Measurements from ENCODE around the gene TCAP. TPM values are rescaled to one million over a fixed set of nuclear protein-coding genes. Genes with fewer than 3 reads are reported as not detected.
"Not testable (repeated sequence)": the region's sequence is repeated elsewhere in the genome, so short reads cannot be mapped to it uniquely, and the experiment has no call there.

TCAP gene
- total RNA-seq, 1 donor from 2014 or later, result 5.3 TPM

DNA sequence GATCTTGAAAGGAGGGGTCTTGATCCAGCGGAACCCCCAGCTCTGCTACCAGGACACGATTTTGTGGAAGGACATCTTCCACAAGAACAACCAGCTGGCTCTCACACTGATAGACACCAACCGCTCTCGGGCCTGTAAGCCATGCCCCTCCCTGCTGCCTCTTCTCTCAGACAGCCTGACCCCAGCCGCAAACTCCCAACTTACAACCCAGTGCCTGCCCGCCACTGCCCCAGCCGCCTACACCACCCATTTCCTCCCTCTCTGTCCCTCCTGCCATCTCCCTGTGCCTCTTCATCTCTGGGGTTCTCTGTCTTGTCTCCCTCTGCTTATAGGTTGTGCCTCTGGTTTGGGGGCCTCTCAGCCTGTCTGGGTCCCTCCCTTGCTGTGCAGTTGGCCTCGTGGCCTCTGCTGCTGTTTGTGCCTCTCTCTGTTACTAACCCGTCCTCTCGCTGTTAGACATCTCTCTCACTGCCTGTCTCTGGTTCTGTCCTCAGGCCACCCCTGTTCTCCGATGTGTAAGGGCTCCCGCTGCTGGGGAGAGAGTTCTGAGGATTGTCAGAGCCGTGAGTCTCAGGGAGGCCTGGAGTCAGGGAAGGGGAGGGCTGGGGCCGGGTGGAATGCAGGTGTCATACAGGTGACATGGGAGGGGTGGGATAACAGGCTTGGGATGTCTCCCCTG is 44.3 kb downstream of the TCAP start:
- no peak for TF ChIP-seq CTCF (IDR thresholded peaks at IDR 0.05)
- ATAC-seq (no peak), DNase-seq (no peak)
- H3K4me3 ChIP-seq, result no peak overlapping the region
- H3K27ac ChIP-seq, result no peak overlapping the region
- intact Hi-C loops (cut with DNase I), result no loop called here
- H3K9me3 ChIP-seq, result no peaks in the 10 kb centered on the region
- no peaks in the 10 kb centered on the region for H3K27me3 ChIP-seq
- H3K4me1 ChIP-seq, result peaks cover 14% of the 10 kb centered on the region
- H3K36me3 ChIP-seq, result peaks cover 47% of the 10 kb centered on the region

DNA sequence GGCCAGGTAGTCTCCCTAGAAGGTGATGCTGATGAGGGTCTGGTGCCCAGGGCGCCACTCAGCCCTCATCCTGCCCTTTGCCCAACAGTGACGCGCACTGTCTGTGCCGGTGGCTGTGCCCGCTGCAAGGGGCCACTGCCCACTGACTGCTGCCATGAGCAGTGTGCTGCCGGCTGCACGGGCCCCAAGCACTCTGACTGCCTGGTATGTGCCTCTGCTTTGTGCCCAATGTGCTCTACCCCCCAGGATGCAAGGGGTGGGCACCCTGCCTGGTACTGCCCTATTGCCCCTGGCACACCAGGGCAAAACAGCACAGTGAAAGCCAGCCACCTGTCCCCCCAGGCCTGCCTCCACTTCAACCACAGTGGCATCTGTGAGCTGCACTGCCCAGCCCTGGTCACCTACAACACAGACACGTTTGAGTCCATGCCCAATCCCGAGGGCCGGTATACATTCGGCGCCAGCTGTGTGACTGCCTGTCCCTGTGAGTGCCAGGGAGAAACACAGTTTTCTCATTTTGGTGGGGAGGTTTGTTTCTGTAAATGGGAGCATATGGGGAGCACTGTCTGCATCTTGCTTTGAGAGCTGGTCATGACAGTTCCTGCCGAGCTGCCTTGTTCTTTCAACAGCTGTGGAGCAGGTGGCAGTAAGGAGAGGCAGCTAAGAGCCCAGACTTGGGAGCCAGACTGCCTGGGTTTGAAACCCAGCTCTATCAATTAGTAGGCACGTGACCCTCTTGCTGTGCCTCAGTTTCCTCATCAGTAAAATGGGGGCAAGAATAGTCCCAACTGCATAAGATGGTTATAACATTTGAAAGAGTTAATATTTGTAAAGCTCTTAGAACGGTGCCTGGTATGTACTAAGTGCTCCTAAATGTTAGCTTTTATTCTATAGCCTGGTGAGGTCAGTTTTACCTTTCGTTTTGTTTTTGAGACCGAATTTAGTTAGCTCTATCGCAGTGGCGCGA is 45.1 kb downstream of the TCAP start:
- H3K9me3 ChIP-seq, result no peaks in the 10 kb centered on the region
- intact Hi-C loops (cut with DNase I), result no loop called here
- H3K27ac ChIP-seq, result no peak overlapping the region
- H3K36me3 ChIP-seq, result peaks cover 56% of the 10 kb centered on the region
- DNase-seq, result no peak
- peaks cover 6% of the 10 kb centered on the region for H3K4me1 ChIP-seq
- no peak for ATAC-seq
- no peaks in the 10 kb centered on the region for H3K27me3 ChIP-seq
- no peak for TF ChIP-seq CTCF (IDR thresholded peaks at IDR 0.05)
- no peak overlapping the region for H3K4me3 ChIP-seq

- H3K36me3 ChIP-seq, result peaks cover 64% of the 10 kb centered on the region
- intact Hi-C loops (cut with DNase I); H3K27ac ChIP-seq; H3K9me3 ChIP-seq; H3K4me3 ChIP-seq; H3K4me1 ChIP-seq; DNase-seq; H3K27me3 ChIP-seq; ATAC-seq: not testable (repeated sequence)
These were observed 45.9 kb downstream of the TCAP start for GRCh38 chr17:39711071-39711470.

DNA sequence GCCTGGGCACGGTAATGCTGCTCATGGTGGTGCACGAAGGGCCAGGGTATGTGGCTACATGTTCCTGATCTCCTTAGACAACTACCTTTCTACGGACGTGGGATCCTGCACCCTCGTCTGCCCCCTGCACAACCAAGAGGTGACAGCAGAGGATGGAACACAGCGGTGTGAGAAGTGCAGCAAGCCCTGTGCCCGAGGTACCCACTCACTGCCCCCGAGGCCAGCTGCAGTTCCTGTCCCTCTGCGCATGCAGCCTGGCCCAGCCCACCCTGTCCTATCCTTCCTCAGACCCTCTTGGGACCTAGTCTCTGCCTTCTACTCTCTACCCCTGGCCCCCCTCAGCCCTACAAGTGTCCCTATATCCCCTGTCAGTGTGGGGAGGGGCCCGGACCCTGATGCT is 46.7 kb downstream of the TCAP start:
- Histone ChIP-seq H3K4me3 (no peak overlapping the region), H3K36me3 (peaks cover 67% of the 10 kb centered on the region), H3K27ac (no peak overlapping the region), H3K9me3 (no peaks in the 10 kb centered on the region), H3K27me3 (no peaks in the 10 kb centered on the region), H3K4me1 (no peaks in the 10 kb centered on the region)
- TF ChIP-seq CTCF (IDR thresholded peaks at IDR 0.05), result no peak
- no peak for DNase-seq
- ATAC-seq, result no peak
- intact Hi-C loops (cut with DNase I), result no loop called here

- Histone ChIP-seq H3K27me3 (no peaks in the 10 kb centered on the region), H3K36me3 (peaks cover 72% of the 10 kb centered on the region), H3K4me3 (no peak overlapping the region), H3K9me3 (no peaks in the 10 kb centered on the region), H3K27ac (no peak overlapping the region), H3K4me1 (no peaks in the 10 kb centered on the region)
- ATAC-seq (no peak), DNase-seq (no peak)
- intact Hi-C loops (cut with DNase I), result no loop called here
- TF ChIP-seq CTCF (IDR thresholded peaks at IDR 0.05), result no peak
These were observed 49.1 kb downstream of the TCAP start for GRCh38 chr17:39714234-39714633.

Measured in upper lobe of right lung (tissue), 1 donor.